ENCODE data around the gene UBE2E2. TPM values are rescaled to one million over a fixed set of nuclear protein-coding genes. Genes with fewer than 3 reads are reported as not detected.

UBE2E2 gene
- total RNA-seq, 1 experiment from 2014 or later = 25.1 TPM

DNA sequence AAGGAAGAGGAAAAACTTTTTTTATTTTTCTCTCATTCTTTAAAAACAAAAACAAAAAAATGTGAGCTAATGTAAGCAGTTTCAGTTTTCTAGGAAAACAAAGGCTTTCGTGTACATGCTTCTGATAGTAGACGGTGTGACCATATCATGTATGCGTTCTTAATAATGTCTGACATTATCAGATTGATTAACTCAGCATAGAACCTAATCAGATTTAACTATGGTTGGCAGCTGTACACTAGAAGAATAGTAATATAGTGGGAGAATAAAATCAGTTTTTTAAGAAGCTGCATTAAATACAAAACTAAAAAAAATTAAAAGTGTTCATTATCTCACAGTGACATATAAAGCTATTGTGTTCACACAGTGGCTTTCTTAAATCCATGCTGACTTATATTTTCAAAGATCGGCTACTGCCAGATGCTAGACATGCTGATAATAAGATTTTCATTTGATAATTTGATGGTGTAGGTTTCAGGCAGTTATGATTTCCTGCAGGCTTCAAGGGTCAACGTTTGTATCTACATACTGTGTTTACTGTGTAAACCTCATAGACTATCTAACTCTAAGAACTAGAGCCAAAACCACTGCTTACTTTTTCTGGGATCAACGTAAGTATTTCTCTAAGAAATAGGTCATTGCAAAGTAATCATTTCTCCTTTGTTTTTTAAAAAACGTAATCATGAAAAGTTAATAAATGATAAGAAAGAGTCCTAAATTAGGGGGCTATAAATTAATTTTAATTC lies 74.0 kb downstream of the UBE2E2 start:
- intact Hi-C loops (cut with micrococcal nuclease; ENCODE audit: unreplicated experiment) = no loop called here
- TF ChIP-seq, protein P1, sequence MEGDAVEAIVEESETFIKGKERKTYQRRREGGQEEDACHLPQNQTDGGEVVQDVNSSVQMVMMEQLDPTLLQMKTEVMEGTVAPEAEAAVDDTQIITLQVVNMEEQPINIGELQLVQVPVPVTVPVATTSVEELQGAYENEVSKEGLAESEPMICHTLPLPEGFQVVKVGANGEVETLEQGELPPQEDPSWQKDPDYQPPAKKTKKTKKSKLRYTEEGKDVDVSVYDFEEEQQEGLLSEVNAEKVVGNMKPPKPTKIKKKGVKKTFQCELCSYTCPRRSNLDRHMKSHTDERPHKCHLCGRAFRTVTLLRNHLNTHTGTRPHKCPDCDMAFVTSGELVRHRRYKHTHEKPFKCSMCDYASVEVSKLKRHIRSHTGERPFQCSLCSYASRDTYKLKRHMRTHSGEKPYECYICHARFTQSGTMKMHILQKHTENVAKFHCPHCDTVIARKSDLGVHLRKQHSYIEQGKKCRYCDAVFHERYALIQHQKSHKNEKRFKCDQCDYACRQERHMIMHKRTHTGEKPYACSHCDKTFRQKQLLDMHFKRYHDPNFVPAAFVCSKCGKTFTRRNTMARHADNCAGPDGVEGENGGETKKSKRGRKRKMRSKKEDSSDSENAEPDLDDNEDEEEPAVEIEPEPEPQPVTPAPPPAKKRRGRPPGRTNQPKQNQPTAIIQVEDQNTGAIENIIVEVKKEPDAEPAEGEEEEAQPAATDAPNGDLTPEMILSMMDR (IDR thresholded peaks at IDR 0.05; ENCODE audit: unreplicated experiment) = no peak
- H3K27me3 Mint-ChIP-seq (ENCODE audit: unreplicated experiment) = no peaks in the 10 kb centered on the region
- H3K4me3 Mint-ChIP-seq (ENCODE audit: low read depth, unreplicated experiment) = no peak overlapping the region
- BruUV-seq (replicated peaks) = no TSS peak
- CTCF ChIA-PET = no interaction called here
- no peak for DNase-seq
- peaks cover 3% of the 10 kb centered on the region for H3K9me3 Mint-ChIP-seq (ENCODE audit: low read depth, unreplicated experiment)
- no peaks in the 10 kb centered on the region for H3K36me3 Mint-ChIP-seq (ENCODE audit: insufficient read depth, unreplicated experiment)
- no peak overlapping the region for H3K27ac Mint-ChIP-seq (ENCODE audit: unreplicated experiment)
- H3K4me1 Mint-ChIP-seq (ENCODE audit: low read depth, unreplicated experiment) = no peaks in the 10 kb centered on the region

DNA sequence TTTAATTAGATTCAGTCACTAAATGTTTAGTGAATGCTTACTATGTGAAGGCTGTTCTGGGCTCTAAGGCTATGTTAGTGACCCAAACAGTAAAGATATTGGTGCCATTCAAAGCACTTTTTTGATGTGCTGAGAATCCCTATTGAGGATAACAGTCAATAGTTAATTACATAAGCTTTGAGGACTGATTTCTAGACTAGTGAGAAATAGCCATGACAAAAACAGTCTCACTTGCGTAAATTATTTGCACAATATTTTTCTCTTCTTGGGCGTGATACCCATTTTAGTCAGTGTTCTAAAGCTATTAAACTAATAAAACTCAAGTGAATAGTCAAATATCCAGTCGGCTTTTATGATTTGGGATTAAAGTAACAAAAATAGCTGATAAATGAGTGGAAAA lies 74.6 kb downstream of the UBE2E2 start:
- Mint-ChIP-seq H3K27ac (ENCODE audit: unreplicated experiment) (no peak overlapping the region), H3K36me3 (ENCODE audit: insufficient read depth, unreplicated experiment) (no peaks in the 10 kb centered on the region), H3K4me1 (ENCODE audit: low read depth, unreplicated experiment) (no peaks in the 10 kb centered on the region), H3K9me3 (ENCODE audit: low read depth, unreplicated experiment) (no peaks in the 10 kb centered on the region), H3K27me3 (ENCODE audit: unreplicated experiment) (no peaks in the 10 kb centered on the region), H3K4me3 (ENCODE audit: low read depth, unreplicated experiment) (no peak overlapping the region)
- CTCF ChIA-PET = no interaction called here
- intact Hi-C loops (cut with micrococcal nuclease; ENCODE audit: unreplicated experiment) = no loop called here
- DNase-seq = no peak
- BruUV-seq (replicated peaks) = no TSS peak
- TF ChIP-seq, protein P1 (IDR thresholded peaks at IDR 0.05; ENCODE audit: unreplicated experiment) = no peak

DNA sequence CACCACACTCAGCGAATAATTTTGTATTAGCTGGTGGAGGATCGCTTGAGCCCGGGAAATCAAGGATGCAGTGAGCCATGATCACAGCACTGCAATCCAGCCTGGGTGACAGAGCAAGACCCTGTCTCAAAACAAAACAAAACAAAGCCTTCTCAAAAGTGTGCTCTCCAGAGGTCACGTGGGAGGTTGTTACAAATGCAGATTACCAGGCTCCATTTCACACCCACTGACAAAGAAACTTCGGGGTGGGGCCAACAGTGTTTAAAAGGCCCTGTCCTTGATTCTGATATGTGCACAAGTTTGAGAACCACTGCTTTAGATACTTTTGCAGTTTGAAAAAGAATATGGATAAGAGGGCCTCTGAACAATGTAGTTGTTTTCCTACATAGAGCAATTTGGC lies 80.5 kb downstream of the UBE2E2 start:
- H3K36me3 Mint-ChIP-seq (ENCODE audit: insufficient read depth, unreplicated experiment) = no peaks in the 10 kb centered on the region
- intact Hi-C loops (cut with micrococcal nuclease; ENCODE audit: unreplicated experiment) = no loop called here
- no peaks in the 10 kb centered on the region for H3K27me3 Mint-ChIP-seq (ENCODE audit: unreplicated experiment)
- no peak overlapping the region for H3K4me3 Mint-ChIP-seq (ENCODE audit: low read depth, unreplicated experiment)
- H3K4me1 Mint-ChIP-seq (ENCODE audit: low read depth, unreplicated experiment) = no peaks in the 10 kb centered on the region
- no peak overlapping the region for H3K27ac Mint-ChIP-seq (ENCODE audit: unreplicated experiment)
- BruUV-seq (replicated peaks) = no TSS peak
- peaks cover 3% of the 10 kb centered on the region for H3K9me3 Mint-ChIP-seq (ENCODE audit: low read depth, unreplicated experiment)
- DNase-seq = no peak
- TF ChIP-seq, protein P1 (IDR thresholded peaks at IDR 0.05; ENCODE audit: unreplicated experiment) = no peak
- CTCF ChIA-PET = no interaction called here

DNA sequence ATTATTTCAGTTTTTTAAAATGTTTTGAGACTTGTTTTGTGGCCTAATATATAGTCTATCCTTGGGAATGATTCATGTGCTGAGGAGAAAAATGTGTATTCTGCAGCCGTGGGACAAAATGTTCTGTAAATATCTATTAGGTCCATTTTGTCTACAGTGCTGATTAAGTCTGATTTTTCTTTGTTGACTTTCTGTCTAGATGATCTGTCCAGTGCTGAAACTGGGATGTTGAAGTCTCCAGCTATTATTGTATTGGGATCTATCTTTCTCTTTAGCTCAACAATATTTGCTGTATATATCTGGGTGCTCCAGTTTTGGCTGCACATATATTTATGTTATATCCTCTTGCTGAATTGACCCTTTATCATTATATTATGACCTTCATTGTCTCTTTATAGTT lies 85.2 kb downstream of the UBE2E2 start:
- no TSS peak for BruUV-seq (replicated peaks)
- peaks cover 3% of the 10 kb centered on the region for H3K9me3 Mint-ChIP-seq (ENCODE audit: low read depth, unreplicated experiment)
- no peaks in the 10 kb centered on the region for H3K4me1 Mint-ChIP-seq (ENCODE audit: low read depth, unreplicated experiment)

More for the DNA sequence above, 85.2 kb downstream of the UBE2E2 start:
- CTCF ChIA-PET = interaction anchor here (0.6 kb wide), 2 partner anchors 146 to 389 kb away, joined by 3 to 6 read pairs; no protein-coding TSS in a partner anchor
- Mint-ChIP-seq H3K36me3 (ENCODE audit: insufficient read depth, unreplicated experiment) (no peaks in the 10 kb centered on the region), H3K4me3 (ENCODE audit: low read depth, unreplicated experiment) (no peak overlapping the region), H3K27me3 (ENCODE audit: unreplicated experiment) (no peaks in the 10 kb centered on the region), H3K27ac (ENCODE audit: unreplicated experiment) (no peak overlapping the region)
- intact Hi-C loops (cut with micrococcal nuclease; ENCODE audit: unreplicated experiment) = no loop called here
- TF ChIP-seq, protein P1 (IDR thresholded peaks at IDR 0.05; ENCODE audit: unreplicated experiment) = no peak
- DNase-seq = no peak
